HL-60/S4 treated with retinoic acid at 250 ng/mL for 4 days and 3 days (cell line): Measurements from ENCODE around the gene DLGAP1.

ENCODE experiments used
- in situ Hi-C: fragments of 300-500 bp; cut with MboI; formaldehyde crosslinking; loops from 2 replicates; pipeline ENCODE4 v1.7.0; 2022; ENCODE audit warnings: low sequenced_read_pairs

Gene DLGAP1

GRCh38 chr18:3839581-3839981 lies 615.5 kb downstream of the DLGAP1 start:
- in situ Hi-C loops = no loop called here

GRCh38 chr18:3836483-3837335 lies 618.4 kb downstream of the DLGAP1 start:
- in situ Hi-C loops = no loop called here

GRCh38 chr18:3832025-3832638 lies 623.0 kb downstream of the DLGAP1 start:
- in situ Hi-C loops = no loop called here

GRCh38 chr18:3830604-3831003 lies 624.5 kb downstream of the DLGAP1 start:
- in situ Hi-C loops = no loop called here

GRCh38 chr18:3827236-3827845 lies 627.8 kb downstream of the DLGAP1 start:
- in situ Hi-C loops = no loop called here

- in situ Hi-C loops = no loop called here
Measured at GRCh38 chr18:3826021-3826420, 629.1 kb downstream of the DLGAP1 start.

- in situ Hi-C loops = no loop called here
Measured at GRCh38 chr18:3824101-3824500, 631.0 kb downstream of the DLGAP1 start.

- in situ Hi-C loops = no loop called here
Measured at GRCh38 chr18:3823073-3823472, 632.0 kb downstream of the DLGAP1 start.

GRCh38 chr18:3821524-3821923 lies 633.6 kb downstream of the DLGAP1 start:
- in situ Hi-C loops = no loop called here

- in situ Hi-C loops = no loop called here
Measured at GRCh38 chr18:3819961-3820360, 635.1 kb downstream of the DLGAP1 start.

- in situ Hi-C loops = no loop called here
Measured at GRCh38 chr18:3816610-3817363, 638.3 kb downstream of the DLGAP1 start.

GRCh38 chr18:3815991-3816390 lies 639.1 kb downstream of the DLGAP1 start:
- in situ Hi-C loops = no loop called here

GRCh38 chr18:3814816-3815215 lies 640.3 kb downstream of the DLGAP1 start:
- in situ Hi-C loops = no loop called here

- in situ Hi-C loops = no loop called here
Measured at GRCh38 chr18:3810296-3810695, 644.8 kb downstream of the DLGAP1 start.

- in situ Hi-C loops = no loop called here
Measured at GRCh38 chr18:3808985-3809780, 645.9 kb downstream of the DLGAP1 start.

- in situ Hi-C loops = no loop called here
Measured at GRCh38 chr18:3806656-3807055, 648.5 kb downstream of the DLGAP1 start.

- in situ Hi-C loops = no loop called here
Measured at GRCh38 chr18:3804336-3804735, 650.8 kb downstream of the DLGAP1 start.

- in situ Hi-C loops = no loop called here
Measured at GRCh38 chr18:3803350-3803749, 651.8 kb downstream of the DLGAP1 start.

GRCh38 chr18:3799515-3799914 lies 655.6 kb downstream of the DLGAP1 start:
- in situ Hi-C loops = no loop called here

- in situ Hi-C loops = no loop called here
Measured at GRCh38 chr18:3798032-3798431, 657.1 kb downstream of the DLGAP1 start.
